GM21381 (cell line): ENCODE results near the gene ZMYND8.

Experiments used
- ATAC-seq: cut with Tn5 transposase; IDR thresholded peaks from one replicate; pipeline ENCODE4 v1.9.1; 2021; ENCODE audit warnings: mild to moderate bottlenecking, moderate library complexity; ENCODE audit not compliant: unreplicated experiment

The ZMYND8 gene

GRCh38 chr20:47233333-47234188, 122.9 kb downstream of the ZMYND8 start:
- ATAC-seq: no peak

- ATAC-seq: no peak
Observed at GRCh38 chr20:47232518-47232917, 124.0 kb downstream of the ZMYND8 start.

- no peak for ATAC-seq
Observed at GRCh38 chr20:47231382-47232039, 125.0 kb downstream of the ZMYND8 start.

GRCh38 chr20:47230811-47231256, 125.7 kb downstream of the ZMYND8 start:
- ATAC-seq: no peak

GRCh38 chr20:47228654-47229053, 127.8 kb downstream of the ZMYND8 start:
- no peak for ATAC-seq

- no peak for ATAC-seq
Observed at GRCh38 chr20:47227576-47227975, 128.9 kb downstream of the ZMYND8 start.

GRCh38 chr20:47227119-47227518, 129.4 kb downstream of the ZMYND8 start:
- ATAC-seq: no peak

GRCh38 chr20:47225458-47225857, 131.0 kb downstream of the ZMYND8 start:
- ATAC-seq: no peak

- ATAC-seq: no peak
Observed at GRCh38 chr20:47224857-47225256, 131.6 kb downstream of the ZMYND8 start.

- ATAC-seq: no peak
Observed at GRCh38 chr20:47224300-47224791, 132.2 kb downstream of the ZMYND8 start.

GRCh38 chr20:47223896-47224295, 132.6 kb downstream of the ZMYND8 start:
- ATAC-seq: no peak

GRCh38 chr20:47222468-47223119, 133.9 kb downstream of the ZMYND8 start:
- no peak for ATAC-seq

GRCh38 chr20:47221036-47221625, 135.4 kb downstream of the ZMYND8 start:
- ATAC-seq: no peak

GRCh38 chr20:47220161-47220582, 136.3 kb downstream of the ZMYND8 start:
- no peak for ATAC-seq

- ATAC-seq: no peak
Observed at GRCh38 chr20:47217482-47218446, 138.7 kb downstream of the ZMYND8 start.

GRCh38 chr20:47216819-47217410, 139.6 kb downstream of the ZMYND8 start:
- no peak for ATAC-seq

- ATAC-seq: no peak
Observed at GRCh38 chr20:47215653-47216397, 140.7 kb downstream of the ZMYND8 start.

GRCh38 chr20:47213966-47214365, 142.5 kb downstream of the ZMYND8 start:
- no peak for ATAC-seq
